T-helper 9 cell (primary cell): ENCODE measurements around the gene MIDN.
"Not testable (repeated sequence)": the region's sequence is repeated elsewhere in the genome, so short reads cannot be mapped to it uniquely, and the experiment has no call there.

Experiments used
- DNase-seq: peaks from one replicate; pipeline ENCODE4 v3.0.0-alpha.2; 2020
- total RNA-seq, 2 donors: gene quantifications; one replicate each; lab custom pipeline; 2026; lab: John Stamatoyannopoulos, UW

MIDN gene
- 39.7 to 204 reads per million in 2 donors for total RNA-seq

GRCh38 chr19:1248139-1248785 lies at the start of gene MIDN:
TSS of gene MIDN (plus strand) at chr19:1248583. CDS start at chr19:1250297, 1,714 bp downstream.
- peak; percentile 76 for DNase-seq

- DNase-seq = no peak
Observed at GRCh38 chr19:1199531-1199930, 48.9 kb upstream of the MIDN start.

GRCh38 chr19:1200614-1201013 lies 47.8 kb upstream of the MIDN start:
- DNase-seq = not testable (repeated sequence)

- peak; percentile 98 for DNase-seq
Observed at GRCh38 chr19:1205114-1206099, 43.0 kb upstream of the MIDN start, which contains the start of gene STK11. TSS of gene STK11 (plus strand) at chr19:1205778. CDS start at chr19:1206914, 1,136 bp downstream.

GRCh38 chr19:1206150-1206863 lies 42.1 kb upstream of the MIDN start:
- no peak for DNase-seq

- no peak for DNase-seq
Observed at GRCh38 chr19:1206864-1207450, 41.4 kb upstream of the MIDN start.

- not testable (repeated sequence) for DNase-seq
Observed at GRCh38 chr19:1208830-1209229, 39.6 kb upstream of the MIDN start.

- no peak for DNase-seq
Observed at GRCh38 chr19:1210227-1210538, 38.2 kb upstream of the MIDN start.

GRCh38 chr19:1211494-1212234 lies 36.7 kb upstream of the MIDN start:
- DNase-seq = no peak

- DNase-seq = peak; percentile 44
Observed at GRCh38 chr19:1213391-1214286, 34.7 kb upstream of the MIDN start.

GRCh38 chr19:1214299-1214861 lies 34.0 kb upstream of the MIDN start:
- no peak for DNase-seq

- DNase-seq = no peak
Observed at GRCh38 chr19:1214862-1215731, 33.3 kb upstream of the MIDN start.

- no peak for DNase-seq
Observed at GRCh38 chr19:1216756-1217155, 31.6 kb upstream of the MIDN start.

GRCh38 chr19:1217366-1217765 lies 31.0 kb upstream of the MIDN start:
- no peak for DNase-seq

- DNase-seq = no peak
Observed at GRCh38 chr19:1218751-1219567, 29.4 kb upstream of the MIDN start.

GRCh38 chr19:1219786-1220476 lies 28.5 kb upstream of the MIDN start:
- DNase-seq = no peak

GRCh38 chr19:1220477-1220930 lies 27.9 kb upstream of the MIDN start:
- DNase-seq = no peak
